Dendritic cell treated with granulocyte-macrophage colony-stimulating factor and Interleukin-4, amounts not matched to agents 40 ng/mL and 50 ng/mL, for 4 days (primary cell): ENCODE measurements around the gene KCMF1.

Source experiments
- H3K27ac Mint-ChIP-seq: one replicate; pipeline ENCODE4 v1.8.0; 2022; ENCODE audit warnings: mild to moderate bottlenecking, mixed read lengths
- H3K27me3 Mint-ChIP-seq: one replicate; pipeline ENCODE4 v1.8.0; 2022; ENCODE audit warnings: mild to moderate bottlenecking, mixed read lengths
- H3K36me3 Mint-ChIP-seq: one replicate; pipeline ENCODE4 v1.8.0; 2022; ENCODE audit warnings: low read depth, mixed read lengths
- H3K4me1 Mint-ChIP-seq: one replicate; pipeline ENCODE4 v1.8.0; 2022; ENCODE audit warnings: low read depth, mixed read lengths
- H3K4me3 Mint-ChIP-seq: one replicate; pipeline ENCODE4 v1.8.0; 2022; ENCODE audit warnings: mild to moderate bottlenecking, moderate library complexity, mixed read lengths
- H3K9me3 Mint-ChIP-seq: one replicate; pipeline ENCODE4 v1.8.0; 2022; ENCODE audit warnings: mixed read lengths
- intact Hi-C: fragments of 100-400 bp; cut with micrococcal nuclease; formaldehyde crosslinking; loops from one replicate; pipeline ENCODE4 v1.15.0; 2022

Gene KCMF1

GRCh38 chr2:84970868-84971509, at the start of gene KCMF1:
KCMF1 (plus strand) TSS chr2:84971161; CDS start chr2:84971452, 291 bp downstream.
- Mint-ChIP-seq H3K36me3 (peaks cover 29% of the 10 kb centered on the region), H3K27me3 (no peaks in the 10 kb centered on the region), H3K9me3 (no peaks in the 10 kb centered on the region), H3K27ac (peak within 1 kb of the TSS; percentile 97), H3K4me1 (peaks cover 45% of the 10 kb centered on the region), H3K4me3 (peak within 1 kb of the TSS; percentile 97)
- intact Hi-C loops: loop anchor here (2.0 to 5.0 kb wide), 2 partner anchors 36 to 44 kb away; no protein-coding TSS in a partner anchor

DNA sequence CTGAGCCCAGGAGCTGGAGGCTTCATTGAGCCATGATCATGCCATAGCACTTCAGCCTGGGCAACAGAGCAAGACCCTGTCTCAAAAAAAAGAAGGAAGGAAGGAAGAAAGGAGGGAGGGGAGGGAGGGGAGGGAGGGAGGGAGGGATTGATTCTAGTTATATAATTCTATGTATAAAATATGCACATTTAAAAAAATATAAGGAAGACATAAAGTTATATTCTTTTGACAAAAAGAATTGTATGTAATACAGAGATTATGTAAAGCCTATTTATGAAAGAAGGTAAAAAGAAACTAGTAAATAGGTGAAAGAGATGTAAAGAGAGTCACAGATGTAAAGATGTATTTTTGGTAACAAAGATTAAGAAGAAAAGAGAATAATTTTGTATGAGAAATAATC, 48.0 kb upstream of the KCMF1 start:
- intact Hi-C loops: no loop called here
- no peaks in the 10 kb centered on the region for H3K9me3 Mint-ChIP-seq
- peaks cover 9% of the 10 kb centered on the region for H3K27me3 Mint-ChIP-seq
- no peak overlapping the region for H3K4me3 Mint-ChIP-seq
- H3K27ac Mint-ChIP-seq: peak overlapping the region; percentile 39
- no peaks in the 10 kb centered on the region for H3K36me3 Mint-ChIP-seq
- H3K4me1 Mint-ChIP-seq: peaks cover 57% of the 10 kb centered on the region

GRCh38 chr2:84924173-84925106, 46.5 kb upstream of the KCMF1 start:
- H3K27me3 Mint-ChIP-seq: peaks cover 9% of the 10 kb centered on the region
- no peaks in the 10 kb centered on the region for H3K36me3 Mint-ChIP-seq
- intact Hi-C loops: loop anchor here (1.0 to 5.0 kb wide), 4 partner anchors 16 to 429 kb away; partner anchors contain the start of gene KCMF1
- H3K4me3 Mint-ChIP-seq: peak overlapping the region; percentile 27
- H3K4me1 Mint-ChIP-seq: peaks cover 47% of the 10 kb centered on the region
- H3K27ac Mint-ChIP-seq: peak overlapping the region; percentile 68
- H3K9me3 Mint-ChIP-seq: no peaks in the 10 kb centered on the region

GRCh38 chr2:84925336-84925723, 45.6 kb upstream of the KCMF1 start:
- Mint-ChIP-seq H3K27me3 (peaks cover 9% of the 10 kb centered on the region), H3K4me1 (peaks cover 38% of the 10 kb centered on the region), H3K4me3 (no peak overlapping the region), H3K9me3 (no peaks in the 10 kb centered on the region), H3K36me3 (no peaks in the 10 kb centered on the region), H3K27ac (peak overlapping the region; percentile 68)
- intact Hi-C loops: loop anchor here (1.0 to 5.0 kb wide), 4 partner anchors 17 to 430 kb away; partner anchors contain the start of gene KCMF1

- Mint-ChIP-seq H3K4me1 (peaks cover 34% of the 10 kb centered on the region), H3K27ac (peak overlapping the region; percentile 68), H3K27me3 (peaks cover 9% of the 10 kb centered on the region), H3K36me3 (no peaks in the 10 kb centered on the region), H3K4me3 (peak overlapping the region; percentile 50), H3K9me3 (no peaks in the 10 kb centered on the region)
- intact Hi-C loops: loop anchor here (1.0 to 5.0 kb wide), 5 partner anchors 18 to 431 kb away; partner anchors contain the start of gene KCMF1
Measured at GRCh38 chr2:84925724-84926376, 45.1 kb upstream of the KCMF1 start.

- Mint-ChIP-seq H3K27me3 (peaks cover 9% of the 10 kb centered on the region), H3K4me3 (no peak overlapping the region), H3K4me1 (peaks cover 34% of the 10 kb centered on the region), H3K36me3 (no peaks in the 10 kb centered on the region), H3K9me3 (no peaks in the 10 kb centered on the region), H3K27ac (no peak overlapping the region)
- intact Hi-C loops: loop anchor here (1.0 to 5.0 kb wide), 3 partner anchors 45 to 372 kb away; partner anchors contain the start of gene KCMF1
Measured at GRCh38 chr2:84927275-84927627, 43.7 kb upstream of the KCMF1 start.

GRCh38 chr2:84931384-84931821, 39.6 kb upstream of the KCMF1 start:
- H3K4me3 Mint-ChIP-seq: no peak overlapping the region
- H3K27ac Mint-ChIP-seq: no peak overlapping the region
- no peaks in the 10 kb centered on the region for H3K9me3 Mint-ChIP-seq
- intact Hi-C loops: no loop called here
- peaks cover 5% of the 10 kb centered on the region for H3K27me3 Mint-ChIP-seq
- no peaks in the 10 kb centered on the region for H3K36me3 Mint-ChIP-seq
- H3K4me1 Mint-ChIP-seq: peaks cover 9% of the 10 kb centered on the region

- no peaks in the 10 kb centered on the region for H3K36me3 Mint-ChIP-seq
- H3K27ac Mint-ChIP-seq: no peak overlapping the region
- no peak overlapping the region for H3K4me3 Mint-ChIP-seq
- peaks cover 33% of the 10 kb centered on the region for H3K4me1 Mint-ChIP-seq
- intact Hi-C loops: no loop called here
- H3K27me3 Mint-ChIP-seq: no peaks in the 10 kb centered on the region
- no peaks in the 10 kb centered on the region for H3K9me3 Mint-ChIP-seq
Measured at GRCh38 chr2:84938194-84938879, 32.6 kb upstream of the KCMF1 start.

GRCh38 chr2:84939426-84940087, 31.4 kb upstream of the KCMF1 start:
- H3K36me3 Mint-ChIP-seq: no peaks in the 10 kb centered on the region
- H3K4me1 Mint-ChIP-seq: peaks cover 45% of the 10 kb centered on the region
- peak overlapping the region; percentile 58 for H3K4me3 Mint-ChIP-seq
- no peaks in the 10 kb centered on the region for H3K9me3 Mint-ChIP-seq
- peak overlapping the region; percentile 87 for H3K27ac Mint-ChIP-seq
- H3K27me3 Mint-ChIP-seq: no peaks in the 10 kb centered on the region
- intact Hi-C loops: no loop called here

DNA sequence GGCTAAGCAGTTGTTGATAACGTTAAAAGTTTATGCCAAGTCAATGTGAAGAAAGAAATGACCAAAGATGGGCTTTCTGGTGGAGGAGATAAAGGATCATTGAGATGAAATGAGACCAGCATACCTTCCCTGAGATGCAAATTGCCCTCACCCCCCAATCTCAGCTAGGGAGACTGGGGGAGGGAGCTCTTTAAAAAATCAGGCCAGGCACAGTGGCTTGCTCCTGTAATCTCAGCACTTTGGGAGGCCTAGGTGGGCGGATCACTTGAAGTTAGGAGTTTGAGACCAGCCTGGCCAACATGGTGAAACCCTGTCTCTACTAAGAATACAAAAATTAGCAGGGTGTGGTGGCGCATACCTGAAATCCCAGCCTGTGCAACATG, 30.9 kb upstream of the KCMF1 start:
- Mint-ChIP-seq H3K36me3 (no peaks in the 10 kb centered on the region), H3K4me3 (peak overlapping the region; percentile 58), H3K27me3 (no peaks in the 10 kb centered on the region), H3K4me1 (peaks cover 50% of the 10 kb centered on the region), H3K27ac (peak overlapping the region; percentile 87), H3K9me3 (no peaks in the 10 kb centered on the region)
- intact Hi-C loops: no loop called here

DNA sequence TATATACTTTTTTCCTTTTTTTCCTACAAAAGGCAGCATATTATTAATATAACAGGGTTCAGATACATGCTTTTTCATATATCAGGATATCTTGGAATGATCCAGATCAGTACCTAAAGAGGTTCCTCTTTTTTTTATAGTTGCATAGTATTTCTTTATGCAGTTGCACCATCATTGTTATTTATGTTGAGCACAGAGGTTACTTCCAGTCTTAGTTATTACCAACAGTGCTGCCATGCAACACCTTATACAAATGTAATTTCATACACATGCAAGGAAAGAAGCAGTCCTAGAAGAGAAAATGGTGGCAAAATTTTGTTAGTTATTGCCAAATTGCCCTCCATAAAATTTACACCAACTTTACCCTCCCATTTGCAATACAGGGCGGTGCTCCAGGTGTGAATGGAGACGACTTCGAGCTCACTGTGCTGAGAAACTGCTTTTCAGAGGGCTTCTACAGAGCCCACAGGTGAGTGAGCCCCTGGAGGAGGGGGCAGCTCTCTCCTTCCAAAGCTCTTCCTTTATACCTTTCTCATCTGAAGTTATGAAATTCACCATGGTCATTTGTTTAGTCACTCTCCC, 30.0 kb upstream of the KCMF1 start:
- intact Hi-C loops: no loop called here
- Mint-ChIP-seq H3K4me1 (peaks cover 58% of the 10 kb centered on the region), H3K27me3 (no peaks in the 10 kb centered on the region), H3K9me3 (no peaks in the 10 kb centered on the region), H3K27ac (peak overlapping the region; percentile 43), H3K36me3 (no peaks in the 10 kb centered on the region), H3K4me3 (no peak overlapping the region)

GRCh38 chr2:84942166-84942565, 28.8 kb upstream of the KCMF1 start:
- Mint-ChIP-seq H3K4me3 (no peak overlapping the region), H3K9me3 (no peaks in the 10 kb centered on the region), H3K4me1 (peaks cover 69% of the 10 kb centered on the region), H3K36me3 (no peaks in the 10 kb centered on the region), H3K27me3 (no peaks in the 10 kb centered on the region), H3K27ac (peak overlapping the region; percentile 37)
- intact Hi-C loops: no loop called here
